H1 (cell line): ENCODE results near the gene PUS3. TPM values are rescaled to one million over a fixed set of nuclear protein-coding genes. Genes with fewer than 3 reads are reported as not detected.

Experiments
- GABPA ChIP-seq: IDR thresholded peaks from 2 replicates; pipeline ENCODE4 v1.6.1; 2011; ENCODE audit warnings: mild to moderate bottlenecking, low read length, moderate library complexity, borderline replicate concordance; ENCODE audit not compliant: insufficient read depth
- POU5F1 ChIP-seq: IDR thresholded peaks from 2 replicates; pipeline ENCODE4 v1.6.1; 2011; ENCODE audit warnings: low read depth, mild to moderate bottlenecking, low read length, moderate library complexity
- RBBP5 ChIP-seq: IDR thresholded peaks from 2 replicates; pipeline ENCODE4 v1.7.1; 2012; ENCODE audit warnings: low read depth, mild to moderate bottlenecking, inconsistent platforms, low read length, moderate library complexity, borderline replicate concordance
- RFX5 ChIP-seq: IDR thresholded peaks from 2 replicates; pipeline ENCODE4 v1.6.1; 2011; ENCODE audit warnings: low read depth, low read length, improper control_type of control experiment, borderline replicate concordance
- SIX5 ChIP-seq: IDR thresholded peaks from 2 replicates; pipeline ENCODE4 v1.6.1; 2011; ENCODE audit warnings: mild to moderate bottlenecking, low read depth, low read length
- SRF ChIP-seq: IDR thresholded peaks from 2 replicates; pipeline ENCODE4 v1.6.1; 2011; ENCODE audit warnings: mild to moderate bottlenecking, low read depth, low read length, moderate library complexity
- TCF12 ChIP-seq: IDR thresholded peaks from 2 replicates; pipeline ENCODE4 v1.6.1; 2011; ENCODE audit warnings: low read depth, mild to moderate bottlenecking, low read length
- polyA plus RNA-seq, 7 experiments: library from polyadenylated mRNA; depleted of rRNA in 3 of 7; stranded (reverse) in 5 of 7; unstranded in 2 of 7; fragments of >200 nt in 5 of 7; fragments of 200-250 nt in 2 of 7; gene quantifications; 1 replicate in 5 of 7; 2 replicates in 1 of 7; 4 replicates in 1 of 7; pipeline versions ENCODE4 v1.2.1 to v1.2.3, GENCODE V29; 2011 to 2013; ENCODE audit warnings: missing spikeins in 2 of 7, mixed read lengths in 2 of 7
- total RNA-seq: library from RNA; stranded (reverse); fragmentation: NEBNext Ultra II Directional; extraction: Animal tissue kit (Norgen Biotek cat#: 25700); gene quantifications from 2 replicates; pipeline ENCODE4 v1.2.1, GENCODE V29; 2021
- TF ChIP-seq, protein P1 (sequence below): fragments of 300-600 bp; sonication (generic); IDR thresholded peaks from 2 replicates; pipeline ENCODE4 v1.7.1; 2012; ENCODE audit warnings: low read length, moderate library complexity, mild to moderate bottlenecking, inconsistent platforms; ENCODE audit not compliant: insufficient replicate concordance
- TF ChIP-seq, protein P2 (sequence below): IDR thresholded peaks from 2 replicates; pipeline ENCODE4 v1.6.1; 2011; ENCODE audit warnings: low read depth, mild to moderate bottlenecking, low read length; ENCODE audit not compliant: insufficient read depth

The PUS3 gene
- total and polyA plus RNA-seq, 2 of the 8 experiments (the other 6 are each of a cell fraction or from before 2014, with no cell fraction given), result 8.7 to 22.6 TPM

DNA sequence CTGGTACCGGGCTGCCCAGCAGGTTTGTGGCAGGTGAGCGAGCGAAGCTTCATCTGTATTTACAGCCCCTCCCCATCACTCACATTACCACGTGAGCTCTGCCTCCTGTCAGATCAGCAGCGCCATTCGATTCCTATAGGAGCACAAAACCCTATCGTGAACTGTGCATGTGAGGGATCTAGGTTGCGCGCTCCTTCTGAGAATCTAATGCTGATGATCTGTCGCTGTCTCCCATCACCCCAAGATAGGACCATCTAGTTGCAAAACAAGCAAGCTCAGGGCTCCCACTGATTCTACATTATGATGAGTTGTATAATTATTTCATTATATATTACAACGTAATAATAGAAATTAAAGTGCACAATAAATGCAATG, 27.1 kb upstream of the PUS3 start (continued):
- TF ChIP-seq GABPA, result no peak
- no peak for TF ChIP-seq POU5F1
- no peak for TF ChIP-seq TCF12
- no peak for TF ChIP-seq RBBP5
- TF ChIP-seq SIX5, result no peak
- TF ChIP-seq, protein P1, sequence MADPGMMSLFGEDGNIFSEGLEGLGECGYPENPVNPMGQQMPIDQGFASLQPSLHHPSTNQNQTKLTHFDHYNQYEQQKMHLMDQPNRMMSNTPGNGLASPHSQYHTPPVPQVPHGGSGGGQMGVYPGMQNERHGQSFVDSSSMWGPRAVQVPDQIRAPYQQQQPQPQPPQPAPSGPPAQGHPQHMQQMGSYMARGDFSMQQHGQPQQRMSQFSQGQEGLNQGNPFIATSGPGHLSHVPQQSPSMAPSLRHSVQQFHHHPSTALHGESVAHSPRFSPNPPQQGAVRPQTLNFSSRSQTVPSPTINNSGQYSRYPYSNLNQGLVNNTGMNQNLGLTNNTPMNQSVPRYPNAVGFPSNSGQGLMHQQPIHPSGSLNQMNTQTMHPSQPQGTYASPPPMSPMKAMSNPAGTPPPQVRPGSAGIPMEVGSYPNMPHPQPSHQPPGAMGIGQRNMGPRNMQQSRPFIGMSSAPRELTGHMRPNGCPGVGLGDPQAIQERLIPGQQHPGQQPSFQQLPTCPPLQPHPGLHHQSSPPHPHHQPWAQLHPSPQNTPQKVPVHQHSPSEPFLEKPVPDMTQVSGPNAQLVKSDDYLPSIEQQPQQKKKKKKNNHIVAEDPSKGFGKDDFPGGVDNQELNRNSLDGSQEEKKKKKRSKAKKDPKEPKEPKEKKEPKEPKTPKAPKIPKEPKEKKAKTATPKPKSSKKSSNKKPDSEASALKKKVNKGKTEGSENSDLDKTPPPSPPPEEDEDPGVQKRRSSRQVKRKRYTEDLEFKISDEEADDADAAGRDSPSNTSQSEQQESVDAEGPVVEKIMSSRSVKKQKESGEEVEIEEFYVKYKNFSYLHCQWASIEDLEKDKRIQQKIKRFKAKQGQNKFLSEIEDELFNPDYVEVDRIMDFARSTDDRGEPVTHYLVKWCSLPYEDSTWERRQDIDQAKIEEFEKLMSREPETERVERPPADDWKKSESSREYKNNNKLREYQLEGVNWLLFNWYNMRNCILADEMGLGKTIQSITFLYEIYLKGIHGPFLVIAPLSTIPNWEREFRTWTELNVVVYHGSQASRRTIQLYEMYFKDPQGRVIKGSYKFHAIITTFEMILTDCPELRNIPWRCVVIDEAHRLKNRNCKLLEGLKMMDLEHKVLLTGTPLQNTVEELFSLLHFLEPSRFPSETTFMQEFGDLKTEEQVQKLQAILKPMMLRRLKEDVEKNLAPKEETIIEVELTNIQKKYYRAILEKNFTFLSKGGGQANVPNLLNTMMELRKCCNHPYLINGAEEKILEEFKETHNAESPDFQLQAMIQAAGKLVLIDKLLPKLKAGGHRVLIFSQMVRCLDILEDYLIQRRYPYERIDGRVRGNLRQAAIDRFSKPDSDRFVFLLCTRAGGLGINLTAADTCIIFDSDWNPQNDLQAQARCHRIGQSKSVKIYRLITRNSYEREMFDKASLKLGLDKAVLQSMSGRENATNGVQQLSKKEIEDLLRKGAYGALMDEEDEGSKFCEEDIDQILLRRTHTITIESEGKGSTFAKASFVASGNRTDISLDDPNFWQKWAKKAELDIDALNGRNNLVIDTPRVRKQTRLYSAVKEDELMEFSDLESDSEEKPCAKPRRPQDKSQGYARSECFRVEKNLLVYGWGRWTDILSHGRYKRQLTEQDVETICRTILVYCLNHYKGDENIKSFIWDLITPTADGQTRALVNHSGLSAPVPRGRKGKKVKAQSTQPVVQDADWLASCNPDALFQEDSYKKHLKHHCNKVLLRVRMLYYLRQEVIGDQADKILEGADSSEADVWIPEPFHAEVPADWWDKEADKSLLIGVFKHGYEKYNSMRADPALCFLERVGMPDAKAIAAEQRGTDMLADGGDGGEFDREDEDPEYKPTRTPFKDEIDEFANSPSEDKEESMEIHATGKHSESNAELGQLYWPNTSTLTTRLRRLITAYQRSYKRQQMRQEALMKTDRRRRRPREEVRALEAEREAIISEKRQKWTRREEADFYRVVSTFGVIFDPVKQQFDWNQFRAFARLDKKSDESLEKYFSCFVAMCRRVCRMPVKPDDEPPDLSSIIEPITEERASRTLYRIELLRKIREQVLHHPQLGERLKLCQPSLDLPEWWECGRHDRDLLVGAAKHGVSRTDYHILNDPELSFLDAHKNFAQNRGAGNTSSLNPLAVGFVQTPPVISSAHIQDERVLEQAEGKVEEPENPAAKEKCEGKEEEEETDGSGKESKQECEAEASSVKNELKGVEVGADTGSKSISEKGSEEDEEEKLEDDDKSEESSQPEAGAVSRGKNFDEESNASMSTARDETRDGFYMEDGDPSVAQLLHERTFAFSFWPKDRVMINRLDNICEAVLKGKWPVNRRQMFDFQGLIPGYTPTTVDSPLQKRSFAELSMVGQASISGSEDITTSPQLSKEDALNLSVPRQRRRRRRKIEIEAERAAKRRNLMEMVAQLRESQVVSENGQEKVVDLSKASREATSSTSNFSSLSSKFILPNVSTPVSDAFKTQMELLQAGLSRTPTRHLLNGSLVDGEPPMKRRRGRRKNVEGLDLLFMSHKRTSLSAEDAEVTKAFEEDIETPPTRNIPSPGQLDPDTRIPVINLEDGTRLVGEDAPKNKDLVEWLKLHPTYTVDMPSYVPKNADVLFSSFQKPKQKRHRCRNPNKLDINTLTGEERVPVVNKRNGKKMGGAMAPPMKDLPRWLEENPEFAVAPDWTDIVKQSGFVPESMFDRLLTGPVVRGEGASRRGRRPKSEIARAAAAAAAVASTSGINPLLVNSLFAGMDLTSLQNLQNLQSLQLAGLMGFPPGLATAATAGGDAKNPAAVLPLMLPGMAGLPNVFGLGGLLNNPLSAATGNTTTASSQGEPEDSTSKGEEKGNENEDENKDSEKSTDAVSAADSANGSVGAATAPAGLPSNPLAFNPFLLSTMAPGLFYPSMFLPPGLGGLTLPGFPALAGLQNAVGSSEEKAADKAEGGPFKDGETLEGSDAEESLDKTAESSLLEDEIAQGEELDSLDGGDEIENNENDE, result no peak
- TF ChIP-seq RFX5, result no peak
- no peak for TF ChIP-seq SRF
- TF ChIP-seq, protein P2, sequence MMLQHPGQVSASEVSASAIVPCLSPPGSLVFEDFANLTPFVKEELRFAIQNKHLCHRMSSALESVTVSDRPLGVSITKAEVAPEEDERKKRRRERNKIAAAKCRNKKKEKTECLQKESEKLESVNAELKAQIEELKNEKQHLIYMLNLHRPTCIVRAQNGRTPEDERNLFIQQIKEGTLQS, result no peak
- TF ChIP-seq, all 59 proteins: peak for 0
